WERI-Rb-1 (cell line): ENCODE measurements around the gene C16orf74.

ENCODE experiments used
- DNase-seq: peaks from one replicate; pipeline ENCODE4 v3.0.0-alpha.2; 2020
- H3K27ac ChIP-seq: fragments of 250-450 bp; sonication (Bioruptor Pico); 2 replicates; pipeline ENCODE4 v1.5.1; 2020; ENCODE audit warnings: mild to moderate bottlenecking, moderate library complexity
- H3K27me3 ChIP-seq: fragments of 250-450 bp; sonication (Bioruptor Pico); 2 replicates; pipeline ENCODE4 v1.5.1; 2021; ENCODE audit warnings: mild to moderate bottlenecking, low read depth, moderate library complexity; ENCODE audit not compliant: insufficient read depth, severe bottlenecking
- H3K36me3 ChIP-seq: fragments of 250-450 bp; sonication (Bioruptor Pico); 2 replicates; pipeline ENCODE4 v1.5.1; 2020; ENCODE audit warnings: mild to moderate bottlenecking, moderate library complexity
- H3K4me3 ChIP-seq: 2 replicates; pipeline ENCODE4 v1.5.1; 2011; ENCODE audit warnings: low read depth, mild to moderate bottlenecking, control low read depth, low read length
- H3K9me3 ChIP-seq: fragments of 250-450 bp; sonication (Bioruptor Pico); 2 replicates; pipeline ENCODE4 v1.5.1; 2021; ENCODE audit warnings: mild to moderate bottlenecking, moderate library complexity; ENCODE audit not compliant: severe bottlenecking
- CTCF ChIP-seq: IDR thresholded peaks from 2 replicates; pipeline ENCODE4 v1.5.1; 2011; ENCODE audit warnings: low read depth, mild to moderate bottlenecking, control low read depth, inconsistent platforms, low read length

Gene C16orf74

DNA sequence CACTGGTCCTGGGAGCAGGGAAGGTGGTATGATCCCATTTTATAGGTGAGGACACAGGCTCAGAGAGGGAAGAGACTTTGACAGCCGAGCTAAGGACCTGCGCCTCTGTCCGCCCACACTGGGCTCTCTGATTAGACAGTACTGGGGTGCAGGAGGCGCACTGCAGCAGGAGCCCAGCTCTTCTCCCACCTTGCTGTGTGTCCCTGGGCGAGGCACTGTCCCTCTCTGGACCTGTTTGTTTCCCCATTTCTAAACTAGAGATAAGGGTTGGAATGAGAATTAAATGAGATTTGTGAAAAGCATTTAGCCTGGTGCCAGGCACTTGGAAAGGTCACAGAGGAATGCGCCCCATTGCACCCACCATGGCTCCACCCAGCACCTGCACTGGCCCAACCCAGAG lies 42.6 kb downstream of the C16orf74 start:
- H3K27ac ChIP-seq: no peak overlapping the region
- no peak for TF ChIP-seq CTCF
- H3K36me3 ChIP-seq: no peaks in the 10 kb centered on the region
- DNase-seq: no peak
- no peak overlapping the region for H3K4me3 ChIP-seq
- H3K27me3 ChIP-seq: no peaks in the 10 kb centered on the region
- no peaks in the 10 kb centered on the region for H3K9me3 ChIP-seq

DNA sequence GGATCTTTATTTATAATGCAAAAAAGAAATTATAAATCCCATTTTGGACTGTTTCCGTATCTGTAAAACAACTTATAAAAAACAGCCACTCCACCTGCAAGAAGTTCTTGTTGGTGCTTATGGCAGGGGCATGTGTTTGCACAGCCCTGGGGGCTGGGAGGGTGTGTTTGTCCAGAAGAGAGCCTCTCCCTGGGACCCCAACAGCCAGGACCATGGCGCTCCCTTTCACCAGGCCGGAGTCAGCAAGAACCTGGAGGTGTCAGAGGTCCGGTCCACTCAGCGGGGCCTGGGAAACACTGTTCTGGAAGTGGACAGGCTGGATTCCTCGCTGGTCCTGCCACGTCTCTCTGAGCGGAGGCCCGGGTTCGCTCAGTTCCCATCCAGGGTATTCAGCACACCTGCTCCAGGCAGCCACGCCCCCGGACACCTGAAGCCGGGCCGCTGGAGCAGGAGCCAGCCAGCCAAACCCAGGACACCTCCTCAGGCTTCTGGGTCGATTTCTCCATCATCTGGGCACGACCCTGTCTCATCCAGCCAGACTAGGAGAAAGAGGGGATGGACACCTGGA lies 43.3 kb downstream of the C16orf74 start:
- no peak overlapping the region for H3K4me3 ChIP-seq
- H3K9me3 ChIP-seq: no peaks in the 10 kb centered on the region
- DNase-seq: no peak
- no peaks in the 10 kb centered on the region for H3K36me3 ChIP-seq
- no peak overlapping the region for H3K27ac ChIP-seq
- no peaks in the 10 kb centered on the region for H3K27me3 ChIP-seq
- TF ChIP-seq CTCF: no peak

DNA sequence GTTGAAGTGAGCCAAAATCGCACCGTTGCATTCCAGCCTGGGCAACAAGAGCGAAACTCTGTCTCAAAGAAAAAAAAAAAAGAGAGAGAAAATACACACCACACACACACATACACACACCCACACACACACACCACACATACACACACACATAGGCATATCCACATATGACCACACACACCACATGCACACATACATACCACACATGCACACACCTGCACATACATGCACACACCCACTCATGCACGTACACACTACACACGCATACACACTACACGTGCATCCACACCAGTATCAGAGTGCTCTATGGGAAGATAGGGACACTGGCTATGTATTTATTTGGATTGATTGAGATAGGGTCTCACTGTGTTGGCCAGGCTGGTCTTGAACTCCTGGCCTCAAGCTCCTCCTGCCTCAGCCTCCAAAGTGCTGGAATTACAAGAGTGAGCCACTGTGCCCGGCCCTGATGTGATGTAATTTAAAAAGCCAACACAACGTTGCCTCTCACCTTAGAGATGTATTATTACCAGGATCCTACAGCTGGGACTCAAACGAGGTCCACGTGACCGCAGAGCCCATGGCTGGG lies 44.4 kb downstream of the C16orf74 start:
- H3K27me3 ChIP-seq: no peaks in the 10 kb centered on the region
- no peaks in the 10 kb centered on the region for H3K9me3 ChIP-seq
- no peak for DNase-seq
- H3K36me3 ChIP-seq: no peaks in the 10 kb centered on the region
- no peak for TF ChIP-seq CTCF
- H3K4me3 ChIP-seq: no peak overlapping the region
- no peak overlapping the region for H3K27ac ChIP-seq

DNA sequence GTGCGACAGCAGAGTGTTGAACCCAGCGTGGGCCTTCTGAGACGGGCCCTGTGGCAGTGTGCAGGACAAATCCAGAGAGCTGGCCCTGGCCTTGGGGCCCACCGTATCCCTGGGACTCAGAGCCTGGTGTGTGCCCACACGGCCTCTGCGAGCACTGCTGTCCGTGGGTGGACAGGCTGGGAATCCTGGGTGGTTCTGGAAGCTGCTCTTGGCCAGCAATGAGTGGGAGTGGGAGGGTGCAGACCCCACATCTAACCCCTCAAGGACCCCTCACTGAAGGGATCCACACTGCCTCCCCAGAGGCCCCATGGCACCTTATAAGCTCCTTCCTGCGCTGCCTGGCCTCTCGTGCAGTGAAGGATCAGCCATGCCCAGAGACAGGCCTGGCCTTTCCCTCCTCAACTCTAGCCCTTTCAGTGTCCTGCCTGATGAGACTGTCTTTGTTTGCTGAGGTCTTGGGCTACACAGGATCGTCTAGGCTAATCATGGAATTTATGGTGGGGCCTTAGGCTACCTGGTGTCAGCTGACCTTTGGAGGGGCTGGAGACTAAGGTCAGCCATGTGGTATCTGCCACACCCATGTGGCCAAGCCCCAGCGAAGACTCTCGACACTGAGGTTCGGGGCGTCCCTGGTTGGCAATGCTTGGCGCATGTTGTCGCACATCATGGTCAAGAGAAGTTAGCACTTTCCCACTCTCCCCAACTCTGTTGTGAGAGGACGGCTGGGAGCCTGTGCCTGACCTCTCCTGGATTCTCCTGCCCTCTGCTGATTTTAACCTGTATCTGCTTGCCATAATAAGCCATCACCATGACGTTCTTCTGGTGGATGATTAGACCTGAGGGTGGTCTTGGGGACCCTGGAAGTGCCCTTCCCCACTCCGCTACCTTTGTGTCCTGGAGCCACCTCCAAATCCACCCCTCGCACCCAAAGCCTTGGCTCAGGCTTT lies 45.7 kb downstream of the C16orf74 start:
- TF ChIP-seq CTCF: no peak
- no peaks in the 10 kb centered on the region for H3K27me3 ChIP-seq
- H3K36me3 ChIP-seq: no peaks in the 10 kb centered on the region
- DNase-seq: no peak
- no peaks in the 10 kb centered on the region for H3K9me3 ChIP-seq
- no peak overlapping the region for H3K4me3 ChIP-seq
- H3K27ac ChIP-seq: no peak overlapping the region

DNA sequence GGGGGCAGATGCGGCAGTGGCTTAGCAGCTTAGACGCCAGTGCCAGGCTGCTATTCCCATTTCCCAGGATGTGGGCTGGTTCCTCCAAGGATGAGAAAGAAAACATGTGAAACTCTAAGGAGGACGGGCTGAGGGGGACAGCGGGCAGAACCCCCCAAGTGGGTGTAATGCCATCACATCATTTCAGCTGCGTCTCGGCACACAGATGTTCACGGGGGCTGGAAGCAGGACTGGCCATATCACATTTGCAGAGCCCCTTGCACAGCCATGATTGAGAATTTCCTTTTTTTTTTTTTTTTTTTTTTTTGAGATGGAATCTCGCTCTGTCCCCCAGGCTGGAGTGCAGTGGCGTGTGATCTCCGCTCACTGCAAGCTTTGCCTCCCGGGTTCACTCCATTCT lies 46.9 kb downstream of the C16orf74 start:
- H3K27ac ChIP-seq: no peak overlapping the region
- no peaks in the 10 kb centered on the region for H3K27me3 ChIP-seq
- no peak overlapping the region for H3K4me3 ChIP-seq
- no peak for DNase-seq
- no peaks in the 10 kb centered on the region for H3K9me3 ChIP-seq
- no peak for TF ChIP-seq CTCF
- H3K36me3 ChIP-seq: no peaks in the 10 kb centered on the region
